Kidney (tissue), 14 donors: ENCODE measurements around the gene TRAFD1. TPM values are rescaled to one million over a fixed set of nuclear protein-coding genes. Genes with fewer than 3 reads are reported as not detected.

Experiments
- DNase-seq, 5 donors: peaks; one replicate each; pipeline ENCODE4 v3.0.0-alpha.2; 2013 to 2020
- FAIRE-seq: peaks from 2 replicates; lab custom pipeline; 2012; peaks lifted over from hg19 to GRCh38; lab: Jason Lieb, UNC
- H3K27ac ChIP-seq, 2 donors: one replicate each; pipeline ENCODE4 v1.7.0; 2013; ENCODE audit warnings: low read depth in 2 of 2, low read length in 2 of 2, inconsistent platforms in 1 of 2
- H3K27me3 ChIP-seq: one replicate; pipeline ENCODE4 v1.7.1; 2013; ENCODE audit warnings: low read length, inconsistent platforms; ENCODE audit not compliant: control insufficient read depth, insufficient read depth
- H3K36me3 ChIP-seq, 3 donors: one replicate each; pipeline versions ENCODE4 v1.7.0 to v1.7.1; 2013; ENCODE audit warnings: low read length in 3 of 3, control low read depth in 1 of 3, inconsistent platforms in 1 of 3; ENCODE audit not compliant: insufficient read depth in 3 of 3, control insufficient read depth in 2 of 3
- H3K4me1 ChIP-seq, 3 donors: one replicate each; pipeline versions ENCODE4 v1.7.0 to v1.7.1; 2013; ENCODE audit warnings: low read length in 3 of 3, inconsistent platforms in 1 of 3, low read depth in 1 of 3; ENCODE audit not compliant: control insufficient read depth in 2 of 3, insufficient read depth in 2 of 3
- H3K4me3 ChIP-seq, 3 donors: one replicate each; pipeline versions ENCODE4 v1.7.0 to v1.8.1; 2013; ENCODE audit warnings: low read length in 3 of 3, control low read depth in 1 of 3, inconsistent platforms in 1 of 3
- H3K9ac ChIP-seq, 3 donors: one replicate each; pipeline versions ENCODE4 v1.7.0 to v1.7.1; 2013; ENCODE audit warnings: low read length in 3 of 3, control low read depth in 1 of 3, inconsistent platforms in 1 of 3
- H3K9me3 ChIP-seq, 3 donors: one replicate each; pipeline versions ENCODE4 v1.7.0 to v1.7.1; 2013; ENCODE audit warnings: low read length in 3 of 3, control low read depth in 1 of 3, inconsistent platforms in 1 of 3; ENCODE audit not compliant: control insufficient read depth in 2 of 3, insufficient read depth in 1 of 3
- CTCF ChIP-seq: IDR thresholded peaks from 3 replicates; pipeline ENCODE4 v1.5.1; 2012; ENCODE audit warnings: mild to moderate bottlenecking, moderate library complexity, borderline replicate concordance; ENCODE audit not compliant: insufficient read depth; ENCODE audit errors: extremely low read depth
- intact Hi-C: fragments of 100-400 bp; cut with DNase I; formaldehyde crosslinking; loops from one replicate; pipeline ENCODE4 v1.11.1; 2022
- polyA plus RNA-seq: library from polyadenylated mRNA; stranded (reverse); fragments of 350-450 nt; fragmentation: Illumina TruSeq; extraction: RNeasy Lipid Tissue Mini Kit (QIAGEN cat#74804); gene quantifications from one replicate; pipeline ENCODE4 v1.2.3, GENCODE V29; 2014; ENCODE audit warnings: low read depth, low replicate concordance; ENCODE audit not compliant: insufficient read depth
- total RNA-seq: library from RNA; stranded (reverse); fragmentation: NEBNext Ultra II Directional; extraction: Animal tissue kit (Norgen Biotek cat#: 25700); gene quantifications from one replicate; pipeline ENCODE4 v1.2.1, GENCODE V29; 2021
- donor health status: control.
- donor health status: control.
- donor health status: control.
- donor health status: control.
- donor health status: control.
- donor health status: DM: yes; HTN: yes; CAD: no.
- donor health status: Normal renal cell carcinoma (clear cell type).

TRAFD1 gene
- total and polyA plus RNA-seq, 2 donors from 2014 or later: 16.4 to 27.1 TPM

GRCh38 chr12:112166051-112167015, 41.0 kb downstream of the TRAFD1 start:
- Histone ChIP-seq H3K36me3 (peaks cover 2 to 12% (median 3%) of the 10 kb centered on the region in 3 donors), H3K9me3 (no peaks in the 10 kb centered on the region), H3K9ac (no peak overlapping the region), H3K4me3 (no peak overlapping the region), H3K27ac (no peak overlapping the region), H3K4me1 (no peaks in the 10 kb centered on the region), H3K27me3 (no peaks in the 10 kb centered on the region)
- FAIRE-seq (no peak), DNase-seq (peak in 1 of 5 donors; percentile 6)
- intact Hi-C loops: no loop called here
- TF ChIP-seq CTCF: no peak

- no peak for TF ChIP-seq CTCF
- Histone ChIP-seq H3K9ac (no peak overlapping the region), H3K36me3 (peaks cover 2 to 10% (median 3%) of the 10 kb centered on the region in 3 donors), H3K9me3 (no peaks in the 10 kb centered on the region), H3K27ac (no peak overlapping the region), H3K4me1 (no peaks in the 10 kb centered on the region), H3K4me3 (no peak overlapping the region), H3K27me3 (no peaks in the 10 kb centered on the region)
- intact Hi-C loops: no loop called here
- FAIRE-seq (no peak), DNase-seq (no peak)
Measured at GRCh38 chr12:112167031-112167461, 41.7 kb downstream of the TRAFD1 start.

- H3K27me3 ChIP-seq: no peaks in the 10 kb centered on the region
- no peak overlapping the region for H3K4me3 ChIP-seq
- no peaks in the 10 kb centered on the region for H3K9me3 ChIP-seq
- H3K36me3 ChIP-seq: peaks cover 0 to 12% (median 3%) of the 10 kb centered on the region in 3 donors
- H3K4me1 ChIP-seq: no peaks in the 10 kb centered on the region
- no peak for FAIRE-seq
- no peak for TF ChIP-seq CTCF
- peak in 1 of 5 donors; percentile 19 for DNase-seq
- no peak overlapping the region for H3K9ac ChIP-seq
- H3K27ac ChIP-seq: no peak overlapping the region
- intact Hi-C loops: no loop called here
Measured at GRCh38 chr12:112167718-112168525, 42.6 kb downstream of the TRAFD1 start.
